HEK293 (cell line): ENCODE results near the gene PPP1R3E.
"Not testable (repeated sequence)": the region's sequence is repeated elsewhere in the genome, so short reads cannot be mapped to it uniquely, and the experiment has no call there.

Source experiments
- GLI4 ChIP-seq: fragments of 450-650 bp; formaldehyde crosslinking; IDR thresholded peaks from 2 replicates; pipeline ENCODE4 v1.5.1; 2016; ENCODE audit warnings: missing biosample characterization, missing genetic modification characterization
- GLIS2 ChIP-seq: fragments of 450-650 bp; formaldehyde crosslinking; IDR thresholded peaks from 2 replicates; pipeline ENCODE4 v1.5.1; 2016; ENCODE audit warnings: missing biosample characterization, missing genetic modification characterization
- HOXD13 ChIP-seq: sonication (generic); formaldehyde crosslinking; IDR thresholded peaks from 2 replicates; pipeline ENCODE4 v1.8.0; 2022; ENCODE audit warnings: missing genetic modification reagents, borderline replicate concordance
- MZF1 ChIP-seq: fragments of 450-650 bp; formaldehyde crosslinking; IDR thresholded peaks from 2 replicates; pipeline ENCODE4 v1.5.1; 2017; ENCODE audit warnings: missing biosample characterization, missing genetic modification characterization, borderline replicate concordance
- YY1 ChIP-seq: fragments of 450-650 bp; formaldehyde crosslinking; IDR thresholded peaks from 2 replicates; pipeline ENCODE4 v1.5.1; 2018; ENCODE audit warnings: missing biosample characterization, missing genetic modification characterization
- ZBTB1 ChIP-seq: fragments of 450-650 bp; formaldehyde crosslinking; IDR thresholded peaks from 2 replicates; pipeline ENCODE4 v1.5.1; 2016; ENCODE audit warnings: missing biosample characterization, missing genetic modification characterization
- ZNF341 ChIP-seq: fragments of 450-650 bp; formaldehyde crosslinking; IDR thresholded peaks from 2 replicates; pipeline ENCODE4; 2016; ENCODE audit warnings: low read depth, missing biosample characterization, missing genetic modification characterization
- ZNF629 ChIP-seq: fragments of 450-650 bp; formaldehyde crosslinking; IDR thresholded peaks from 2 replicates; pipeline ENCODE4 v1.5.1; 2017; ENCODE audit warnings: missing biosample characterization, missing genetic modification characterization
- ZNF776 ChIP-seq: fragments of 450-650 bp; formaldehyde crosslinking; IDR thresholded peaks from 2 replicates; pipeline ENCODE4 v1.5.0; 2017; ENCODE audit warnings: missing biosample characterization, missing genetic modification characterization, borderline replicate concordance
- TF ChIP-seq, protein P1 (sequence below): fragments of 450-650 bp; formaldehyde crosslinking; IDR thresholded peaks from 2 replicates; pipeline ENCODE4 v1.5.1; 2016; ENCODE audit warnings: missing biosample characterization, missing genetic modification characterization
- TF ChIP-seq, protein P2 (sequence below): fragments of 450-650 bp; formaldehyde crosslinking; IDR thresholded peaks from 2 replicates; pipeline ENCODE4 v1.5.1; 2016; ENCODE audit warnings: missing biosample characterization, missing genetic modification characterization
- TF ChIP-seq, protein P3 (sequence below): fragments of 450-650 bp; formaldehyde crosslinking; IDR thresholded peaks from 2 replicates; pipeline ENCODE4 v1.5.1; 2016; ENCODE audit warnings: missing biosample characterization, missing genetic modification characterization, low read depth
- TF ChIP-seq, protein P4 (sequence below): IDR thresholded peaks from 2 replicates; pipeline ENCODE4 v1.6.1; 2011; ENCODE audit warnings: mild to moderate bottlenecking, low read depth, low read length, borderline replicate concordance
- TF ChIP-seq, protein P5 (sequence below): fragments of 450-650 bp; formaldehyde crosslinking; IDR thresholded peaks from 2 replicates; pipeline ENCODE4 v1.5.1; 2016; ENCODE audit warnings: missing biosample characterization, missing genetic modification characterization, borderline replicate concordance

DNA sequence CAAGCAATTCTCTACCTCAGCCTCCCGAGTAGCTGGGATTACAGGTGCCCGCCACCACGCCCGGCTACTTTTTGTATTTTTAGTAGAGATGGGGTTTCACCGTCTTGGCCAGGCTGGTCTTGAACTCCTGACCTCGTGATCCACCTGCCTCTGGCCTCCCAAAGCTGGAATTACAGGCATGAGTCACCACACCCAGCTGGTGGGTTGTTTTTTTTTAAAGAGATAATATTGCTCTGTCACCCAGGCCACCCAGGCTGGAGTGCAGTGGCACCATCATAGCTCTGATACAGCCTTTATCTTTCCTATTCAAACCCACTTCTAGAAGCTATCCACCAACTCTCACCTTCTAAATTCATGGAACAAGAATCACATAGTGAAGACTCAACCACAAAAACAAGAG is 24.7 kb downstream of the PPP1R3E start:
- not testable (repeated sequence) for TF ChIP-seq GLI4; ZNF341 (tag by site-specific recombination); ZNF629 (tag by site-specific recombination); YY1 (tag by site-specific recombination); ZNF776 (tag by site-specific recombination); ZBTB1 (tag by site-specific recombination); GLIS2 (tag by site-specific recombination); MZF1 (tag by site-specific recombination); HOXD13
- TF ChIP-seq, protein P1, sequence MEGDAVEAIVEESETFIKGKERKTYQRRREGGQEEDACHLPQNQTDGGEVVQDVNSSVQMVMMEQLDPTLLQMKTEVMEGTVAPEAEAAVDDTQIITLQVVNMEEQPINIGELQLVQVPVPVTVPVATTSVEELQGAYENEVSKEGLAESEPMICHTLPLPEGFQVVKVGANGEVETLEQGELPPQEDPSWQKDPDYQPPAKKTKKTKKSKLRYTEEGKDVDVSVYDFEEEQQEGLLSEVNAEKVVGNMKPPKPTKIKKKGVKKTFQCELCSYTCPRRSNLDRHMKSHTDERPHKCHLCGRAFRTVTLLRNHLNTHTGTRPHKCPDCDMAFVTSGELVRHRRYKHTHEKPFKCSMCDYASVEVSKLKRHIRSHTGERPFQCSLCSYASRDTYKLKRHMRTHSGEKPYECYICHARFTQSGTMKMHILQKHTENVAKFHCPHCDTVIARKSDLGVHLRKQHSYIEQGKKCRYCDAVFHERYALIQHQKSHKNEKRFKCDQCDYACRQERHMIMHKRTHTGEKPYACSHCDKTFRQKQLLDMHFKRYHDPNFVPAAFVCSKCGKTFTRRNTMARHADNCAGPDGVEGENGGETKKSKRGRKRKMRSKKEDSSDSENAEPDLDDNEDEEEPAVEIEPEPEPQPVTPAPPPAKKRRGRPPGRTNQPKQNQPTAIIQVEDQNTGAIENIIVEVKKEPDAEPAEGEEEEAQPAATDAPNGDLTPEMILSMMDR, result not testable (repeated sequence)
- TF ChIP-seq, protein P2, sequence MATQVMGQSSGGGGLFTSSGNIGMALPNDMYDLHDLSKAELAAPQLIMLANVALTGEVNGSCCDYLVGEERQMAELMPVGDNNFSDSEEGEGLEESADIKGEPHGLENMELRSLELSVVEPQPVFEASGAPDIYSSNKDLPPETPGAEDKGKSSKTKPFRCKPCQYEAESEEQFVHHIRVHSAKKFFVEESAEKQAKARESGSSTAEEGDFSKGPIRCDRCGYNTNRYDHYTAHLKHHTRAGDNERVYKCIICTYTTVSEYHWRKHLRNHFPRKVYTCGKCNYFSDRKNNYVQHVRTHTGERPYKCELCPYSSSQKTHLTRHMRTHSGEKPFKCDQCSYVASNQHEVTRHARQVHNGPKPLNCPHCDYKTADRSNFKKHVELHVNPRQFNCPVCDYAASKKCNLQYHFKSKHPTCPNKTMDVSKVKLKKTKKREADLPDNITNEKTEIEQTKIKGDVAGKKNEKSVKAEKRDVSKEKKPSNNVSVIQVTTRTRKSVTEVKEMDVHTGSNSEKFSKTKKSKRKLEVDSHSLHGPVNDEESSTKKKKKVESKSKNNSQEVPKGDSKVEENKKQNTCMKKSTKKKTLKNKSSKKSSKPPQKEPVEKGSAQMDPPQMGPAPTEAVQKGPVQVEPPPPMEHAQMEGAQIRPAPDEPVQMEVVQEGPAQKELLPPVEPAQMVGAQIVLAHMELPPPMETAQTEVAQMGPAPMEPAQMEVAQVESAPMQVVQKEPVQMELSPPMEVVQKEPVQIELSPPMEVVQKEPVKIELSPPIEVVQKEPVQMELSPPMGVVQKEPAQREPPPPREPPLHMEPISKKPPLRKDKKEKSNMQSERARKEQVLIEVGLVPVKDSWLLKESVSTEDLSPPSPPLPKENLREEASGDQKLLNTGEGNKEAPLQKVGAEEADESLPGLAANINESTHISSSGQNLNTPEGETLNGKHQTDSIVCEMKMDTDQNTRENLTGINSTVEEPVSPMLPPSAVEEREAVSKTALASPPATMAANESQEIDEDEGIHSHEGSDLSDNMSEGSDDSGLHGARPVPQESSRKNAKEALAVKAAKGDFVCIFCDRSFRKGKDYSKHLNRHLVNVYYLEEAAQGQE (tag by site-specific recombination), result not testable (repeated sequence)
- TF ChIP-seq, protein P3, sequence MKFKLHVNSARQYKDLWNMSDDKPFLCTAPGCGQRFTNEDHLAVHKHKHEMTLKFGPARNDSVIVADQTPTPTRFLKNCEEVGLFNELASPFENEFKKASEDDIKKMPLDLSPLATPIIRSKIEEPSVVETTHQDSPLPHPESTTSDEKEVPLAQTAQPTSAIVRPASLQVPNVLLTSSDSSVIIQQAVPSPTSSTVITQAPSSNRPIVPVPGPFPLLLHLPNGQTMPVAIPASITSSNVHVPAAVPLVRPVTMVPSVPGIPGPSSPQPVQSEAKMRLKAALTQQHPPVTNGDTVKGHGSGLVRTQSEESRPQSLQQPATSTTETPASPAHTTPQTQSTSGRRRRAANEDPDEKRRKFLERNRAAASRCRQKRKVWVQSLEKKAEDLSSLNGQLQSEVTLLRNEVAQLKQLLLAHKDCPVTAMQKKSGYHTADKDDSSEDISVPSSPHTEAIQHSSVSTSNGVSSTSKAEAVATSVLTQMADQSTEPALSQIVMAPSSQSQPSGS (tag by site-specific recombination), result not testable (repeated sequence)
- TF ChIP-seq, protein P4, sequence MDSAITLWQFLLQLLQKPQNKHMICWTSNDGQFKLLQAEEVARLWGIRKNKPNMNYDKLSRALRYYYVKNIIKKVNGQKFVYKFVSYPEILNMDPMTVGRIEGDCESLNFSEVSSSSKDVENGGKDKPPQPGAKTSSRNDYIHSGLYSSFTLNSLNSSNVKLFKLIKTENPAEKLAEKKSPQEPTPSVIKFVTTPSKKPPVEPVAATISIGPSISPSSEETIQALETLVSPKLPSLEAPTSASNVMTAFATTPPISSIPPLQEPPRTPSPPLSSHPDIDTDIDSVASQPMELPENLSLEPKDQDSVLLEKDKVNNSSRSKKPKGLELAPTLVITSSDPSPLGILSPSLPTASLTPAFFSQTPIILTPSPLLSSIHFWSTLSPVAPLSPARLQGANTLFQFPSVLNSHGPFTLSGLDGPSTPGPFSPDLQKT, result not testable (repeated sequence)
- TF ChIP-seq, protein P5, sequence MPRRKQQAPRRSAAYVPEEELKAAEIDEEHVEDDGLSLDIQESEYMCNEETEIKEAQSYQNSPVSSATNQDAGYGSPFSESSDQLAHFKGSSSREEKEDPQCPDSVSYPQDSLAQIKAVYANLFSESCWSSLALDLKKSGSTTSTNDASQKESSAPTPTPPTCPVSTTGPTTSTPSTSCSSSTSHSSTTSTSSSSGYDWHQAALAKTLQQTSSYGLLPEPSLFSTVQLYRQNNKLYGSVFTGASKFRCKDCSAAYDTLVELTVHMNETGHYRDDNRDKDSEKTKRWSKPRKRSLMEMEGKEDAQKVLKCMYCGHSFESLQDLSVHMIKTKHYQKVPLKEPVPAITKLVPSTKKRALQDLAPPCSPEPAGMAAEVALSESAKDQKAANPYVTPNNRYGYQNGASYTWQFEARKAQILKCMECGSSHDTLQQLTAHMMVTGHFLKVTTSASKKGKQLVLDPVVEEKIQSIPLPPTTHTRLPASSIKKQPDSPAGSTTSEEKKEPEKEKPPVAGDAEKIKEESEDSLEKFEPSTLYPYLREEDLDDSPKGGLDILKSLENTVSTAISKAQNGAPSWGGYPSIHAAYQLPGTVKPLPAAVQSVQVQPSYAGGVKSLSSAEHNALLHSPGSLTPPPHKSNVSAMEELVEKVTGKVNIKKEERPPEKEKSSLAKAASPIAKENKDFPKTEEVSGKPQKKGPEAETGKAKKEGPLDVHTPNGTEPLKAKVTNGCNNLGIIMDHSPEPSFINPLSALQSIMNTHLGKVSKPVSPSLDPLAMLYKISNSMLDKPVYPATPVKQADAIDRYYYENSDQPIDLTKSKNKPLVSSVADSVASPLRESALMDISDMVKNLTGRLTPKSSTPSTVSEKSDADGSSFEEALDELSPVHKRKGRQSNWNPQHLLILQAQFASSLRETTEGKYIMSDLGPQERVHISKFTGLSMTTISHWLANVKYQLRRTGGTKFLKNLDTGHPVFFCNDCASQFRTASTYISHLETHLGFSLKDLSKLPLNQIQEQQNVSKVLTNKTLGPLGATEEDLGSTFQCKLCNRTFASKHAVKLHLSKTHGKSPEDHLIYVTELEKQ, result not testable (repeated sequence)
